ENCODE data around the gene SMOC2.

Gene SMOC2

DNA sequence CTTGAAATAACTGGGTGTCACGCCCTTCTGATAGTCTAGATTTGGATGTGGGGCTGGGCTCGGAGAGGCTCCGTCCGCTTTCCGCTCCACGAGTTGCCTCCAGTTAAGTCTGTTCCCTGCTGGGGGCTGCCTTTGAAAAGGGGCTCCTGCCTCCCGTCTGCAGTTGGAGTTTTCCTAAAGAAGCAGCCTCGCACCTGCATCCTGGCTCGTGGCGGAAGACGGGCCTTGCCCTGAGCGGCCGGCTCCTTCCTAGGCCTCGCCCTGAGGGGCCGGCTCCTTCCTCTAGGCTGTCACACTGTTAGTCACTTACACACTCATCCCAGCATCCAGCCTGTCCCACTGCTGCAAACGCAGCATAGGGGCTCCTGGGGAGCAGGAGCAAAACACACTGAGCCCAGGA is 74.4 kb downstream of the SMOC2 start:
- Histone ChIP-seq H3K36me3 (ENCODE audit: control insufficient read depth, insufficient read depth, low read length) (no peaks in the 10 kb centered on the region), H3K4me3 (ENCODE audit: low read depth, low read length) (no peak overlapping the region), H3K9me3 (ENCODE audit: control insufficient read depth, insufficient read depth, low read length) (no peaks in the 10 kb centered on the region), H3K27me3 (ENCODE audit: control insufficient read depth, insufficient read depth, low read length) (no peaks in the 10 kb centered on the region), H3K9ac (ENCODE audit: low read depth, low read length) (no peak overlapping the region), H3K4me1 (ENCODE audit: control insufficient read depth, insufficient read depth, low read length) (no peaks in the 10 kb centered on the region)

DNA sequence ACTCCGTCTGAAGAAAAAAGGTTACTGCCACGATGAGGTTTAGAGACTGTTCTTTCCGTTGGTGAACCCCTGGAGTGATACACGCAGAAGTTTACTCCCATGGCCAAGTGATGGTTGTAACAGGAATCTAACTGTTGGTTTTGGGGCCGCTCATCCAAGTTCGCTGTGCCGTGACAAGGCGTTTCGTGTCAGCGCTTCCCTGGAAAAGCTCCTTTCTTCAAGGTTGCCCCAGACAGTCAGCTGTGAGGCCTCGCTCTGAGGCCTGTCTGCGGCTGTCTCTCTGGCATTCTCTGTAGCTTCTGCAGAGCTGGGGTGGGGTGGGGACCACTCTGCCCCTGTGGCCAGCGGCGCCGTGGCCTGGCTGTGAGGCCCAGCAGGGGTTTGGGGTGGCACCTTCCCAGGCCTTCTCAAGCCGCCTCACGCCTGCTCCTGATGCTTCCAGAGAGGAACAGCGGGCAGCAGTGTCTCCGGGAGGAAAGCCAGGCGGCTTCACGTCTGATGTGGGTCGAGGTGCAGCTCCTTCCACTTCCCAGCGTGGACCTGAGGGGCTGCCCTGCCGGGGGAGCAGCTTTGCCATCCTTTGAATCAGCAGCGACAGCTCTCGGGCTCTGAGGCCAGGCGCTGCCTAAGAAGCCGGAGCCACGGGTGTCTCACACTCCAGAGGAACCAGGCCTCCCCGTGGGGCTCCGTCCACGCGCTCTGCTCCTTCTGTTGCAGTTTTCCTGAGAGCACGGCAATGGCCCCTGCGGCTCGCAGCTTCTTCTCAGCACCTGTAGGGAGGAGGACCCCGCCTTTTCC is 76.2 kb downstream of the SMOC2 start:
- no peaks in the 10 kb centered on the region for H3K27me3 ChIP-seq (ENCODE audit: control insufficient read depth, insufficient read depth, low read length)
- H3K36me3 ChIP-seq (ENCODE audit: control insufficient read depth, insufficient read depth, low read length), result no peaks in the 10 kb centered on the region
- no peak overlapping the region for H3K4me3 ChIP-seq (ENCODE audit: low read depth, low read length)
- H3K9ac ChIP-seq (ENCODE audit: low read depth, low read length), result no peak overlapping the region
- H3K9me3 ChIP-seq (ENCODE audit: control insufficient read depth, insufficient read depth, low read length), result no peaks in the 10 kb centered on the region
- H3K4me1 ChIP-seq (ENCODE audit: control insufficient read depth, insufficient read depth, low read length), result no peaks in the 10 kb centered on the region

DNA sequence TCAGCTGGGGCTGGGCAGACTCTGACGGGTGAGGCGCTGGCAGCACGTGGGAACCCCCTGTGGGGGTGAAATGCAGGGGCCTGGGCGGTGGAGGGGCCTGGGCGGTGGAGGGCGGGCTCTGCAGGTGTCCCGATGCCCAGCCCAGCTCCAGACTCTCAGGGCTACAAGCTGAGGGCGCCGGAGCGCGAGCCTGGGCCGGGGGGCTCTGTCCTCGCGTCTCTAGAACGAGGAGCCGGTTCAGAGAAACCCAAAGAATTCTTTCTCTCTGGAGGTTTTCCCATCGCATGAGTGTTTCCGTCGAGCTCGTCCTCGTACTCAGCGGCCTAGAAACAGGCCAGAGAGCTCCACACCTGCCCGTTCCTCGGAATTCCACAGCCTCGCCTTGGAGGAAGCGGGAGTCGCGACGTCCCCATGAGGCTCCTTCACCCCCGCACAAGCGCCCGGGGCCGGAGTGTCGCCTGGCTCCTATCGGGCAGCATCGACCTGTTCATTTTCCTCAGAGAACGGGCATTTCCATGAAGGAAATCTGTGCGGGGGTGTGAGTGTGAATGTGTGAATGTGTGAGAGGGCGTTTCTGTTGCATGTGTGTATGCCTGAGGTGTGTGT is 76.9 kb downstream of the SMOC2 start:
- no peak overlapping the region for H3K4me3 ChIP-seq (ENCODE audit: low read depth, low read length)
- no peaks in the 10 kb centered on the region for H3K36me3 ChIP-seq (ENCODE audit: control insufficient read depth, insufficient read depth, low read length)
- H3K9me3 ChIP-seq (ENCODE audit: control insufficient read depth, insufficient read depth, low read length), result no peaks in the 10 kb centered on the region
- no peak overlapping the region for H3K9ac ChIP-seq (ENCODE audit: low read depth, low read length)
- no peaks in the 10 kb centered on the region for H3K27me3 ChIP-seq (ENCODE audit: control insufficient read depth, insufficient read depth, low read length)
- H3K4me1 ChIP-seq (ENCODE audit: control insufficient read depth, insufficient read depth, low read length), result no peaks in the 10 kb centered on the region

DNA sequence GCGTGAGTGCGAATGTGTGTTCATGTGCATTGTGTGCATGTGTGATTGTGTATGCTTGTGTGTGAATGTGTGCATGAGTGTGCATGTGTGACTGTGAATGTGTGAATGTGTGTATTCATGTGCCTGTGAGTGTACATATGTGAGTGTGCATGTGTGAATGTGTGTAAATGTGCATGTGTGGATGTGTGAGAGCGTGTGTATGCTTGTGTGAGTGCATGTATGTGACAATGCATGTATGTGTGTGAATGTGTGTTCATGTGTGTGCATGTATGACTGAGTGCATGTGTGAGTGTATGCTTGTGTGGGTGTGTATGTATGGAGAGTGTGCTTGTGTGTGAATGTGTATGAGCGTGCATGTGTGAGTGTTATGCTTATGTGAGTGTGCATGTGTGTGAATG is 77.4 kb downstream of the SMOC2 start:
- Histone ChIP-seq H3K27me3 (ENCODE audit: control insufficient read depth, insufficient read depth, low read length) (no peaks in the 10 kb centered on the region), H3K36me3 (ENCODE audit: control insufficient read depth, insufficient read depth, low read length) (no peaks in the 10 kb centered on the region), H3K9me3 (ENCODE audit: control insufficient read depth, insufficient read depth, low read length) (no peaks in the 10 kb centered on the region)

DNA sequence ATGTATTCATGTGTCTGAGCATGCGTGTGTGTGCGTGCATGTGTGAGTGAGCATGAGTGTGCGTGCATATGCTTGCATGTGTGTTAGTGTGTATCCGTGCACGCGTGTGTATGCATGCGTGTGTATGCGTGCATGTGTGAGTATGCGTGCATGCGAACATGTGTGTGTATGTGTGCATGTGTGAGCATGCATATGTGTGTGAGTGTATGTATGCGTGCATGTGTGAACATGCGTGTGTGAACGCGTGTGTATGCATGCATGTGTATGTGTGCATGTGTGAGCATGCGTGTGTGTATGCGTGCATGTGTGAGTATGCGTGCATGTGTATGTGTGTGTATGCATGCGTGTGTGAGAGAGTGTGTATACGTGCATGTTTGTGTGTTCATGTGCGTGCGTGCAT is 77.9 kb downstream of the SMOC2 start:
- Histone ChIP-seq H3K9me3 (ENCODE audit: control insufficient read depth, insufficient read depth, low read length) (no peaks in the 10 kb centered on the region), H3K36me3 (ENCODE audit: control insufficient read depth, insufficient read depth, low read length) (no peaks in the 10 kb centered on the region), H3K9ac (ENCODE audit: low read depth, low read length) (no peak overlapping the region), H3K4me3 (ENCODE audit: low read depth, low read length) (no peak overlapping the region), H3K4me1 (ENCODE audit: control insufficient read depth, insufficient read depth, low read length) (no peaks in the 10 kb centered on the region), H3K27me3 (ENCODE audit: control insufficient read depth, insufficient read depth, low read length) (no peaks in the 10 kb centered on the region)

More for the DNA sequence above, 77.4 kb downstream of the SMOC2 start:
- Histone ChIP-seq H3K4me3 (ENCODE audit: low read depth, low read length) (no peak overlapping the region), H3K4me1 (ENCODE audit: control insufficient read depth, insufficient read depth, low read length) (no peaks in the 10 kb centered on the region), H3K9ac (ENCODE audit: low read depth, low read length) (no peak overlapping the region)

DNA sequence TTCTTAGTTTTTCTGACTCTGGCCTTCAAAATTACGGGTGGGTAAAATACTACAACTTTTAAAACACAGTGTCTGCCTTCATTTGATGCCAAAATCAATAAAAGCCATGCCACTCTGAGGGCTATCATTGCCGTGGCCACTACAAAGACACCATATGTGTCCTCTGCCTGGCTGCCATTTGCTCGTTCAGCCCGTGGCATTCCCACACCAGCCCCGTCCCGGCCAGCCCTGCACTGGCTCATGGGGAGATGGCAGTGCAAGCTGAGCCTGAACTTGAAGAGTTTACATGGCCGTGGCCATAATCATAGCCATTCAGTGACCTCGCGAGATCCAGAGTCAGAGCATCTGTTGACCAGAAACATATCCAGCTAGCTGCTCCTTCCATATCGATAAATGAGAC is 79.2 kb downstream of the SMOC2 start:
- Histone ChIP-seq H3K9ac (ENCODE audit: low read depth, low read length) (no peak overlapping the region), H3K36me3 (ENCODE audit: control insufficient read depth, insufficient read depth, low read length) (no peaks in the 10 kb centered on the region), H3K4me3 (ENCODE audit: low read depth, low read length) (no peak overlapping the region), H3K9me3 (ENCODE audit: control insufficient read depth, insufficient read depth, low read length) (no peaks in the 10 kb centered on the region), H3K4me1 (ENCODE audit: control insufficient read depth, insufficient read depth, low read length) (no peaks in the 10 kb centered on the region), H3K27me3 (ENCODE audit: control insufficient read depth, insufficient read depth, low read length) (no peaks in the 10 kb centered on the region)

DNA sequence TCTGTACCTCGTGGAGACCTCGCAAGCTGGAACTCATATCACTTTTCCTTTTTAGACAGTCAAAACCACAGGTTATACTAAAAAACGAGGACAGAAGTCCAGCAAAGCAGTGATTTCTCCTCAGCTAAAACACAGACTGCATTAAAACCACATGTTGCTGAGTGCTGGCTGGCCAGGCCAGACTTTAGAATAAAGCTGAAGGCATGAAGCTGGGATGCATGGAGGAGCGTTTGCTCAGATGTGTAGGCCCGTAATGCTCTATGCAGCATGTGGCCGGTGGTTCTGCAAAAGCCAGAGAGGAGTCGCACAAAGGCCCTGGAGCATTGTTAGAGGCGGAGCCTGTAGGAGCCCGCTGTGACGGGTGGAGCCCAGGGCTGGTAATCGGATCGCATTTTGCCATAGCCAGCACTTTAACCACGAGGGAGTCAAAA is 83.6 kb downstream of the SMOC2 start:
- Histone ChIP-seq H3K4me3 (ENCODE audit: low read depth, low read length) (no peak overlapping the region), H3K27me3 (ENCODE audit: control insufficient read depth, insufficient read depth, low read length) (no peaks in the 10 kb centered on the region), H3K36me3 (ENCODE audit: control insufficient read depth, insufficient read depth, low read length) (no peaks in the 10 kb centered on the region), H3K9me3 (ENCODE audit: control insufficient read depth, insufficient read depth, low read length) (no peaks in the 10 kb centered on the region), H3K4me1 (ENCODE audit: control insufficient read depth, insufficient read depth, low read length) (no peaks in the 10 kb centered on the region), H3K9ac (ENCODE audit: low read depth, low read length) (no peak overlapping the region)

DNA sequence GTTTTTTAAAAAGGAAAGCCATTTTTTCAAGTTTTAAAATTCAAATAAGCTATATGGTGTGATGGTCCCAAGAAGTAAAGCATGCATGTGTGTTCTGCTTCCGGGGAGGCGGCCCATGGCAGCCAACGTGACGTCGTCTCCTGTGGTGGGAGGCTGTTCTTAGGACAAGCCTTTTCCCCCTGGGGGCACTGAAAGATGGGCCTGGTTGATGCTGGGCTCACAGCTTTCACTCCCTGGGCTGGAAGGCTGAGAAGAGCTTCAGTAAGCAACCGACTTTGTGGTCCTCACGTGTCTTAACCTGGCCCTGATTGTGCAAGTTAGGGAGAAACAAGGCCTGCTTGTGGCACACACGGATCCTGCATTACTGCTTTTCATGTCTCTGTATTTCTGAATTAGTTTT is 84.1 kb downstream of the SMOC2 start:
- Histone ChIP-seq H3K4me3 (ENCODE audit: low read depth, low read length) (no peak overlapping the region), H3K27me3 (ENCODE audit: control insufficient read depth, insufficient read depth, low read length) (no peaks in the 10 kb centered on the region), H3K4me1 (ENCODE audit: control insufficient read depth, insufficient read depth, low read length) (no peaks in the 10 kb centered on the region), H3K9me3 (ENCODE audit: control insufficient read depth, insufficient read depth, low read length) (no peaks in the 10 kb centered on the region), H3K9ac (ENCODE audit: low read depth, low read length) (no peak overlapping the region), H3K36me3 (ENCODE audit: control insufficient read depth, insufficient read depth, low read length) (no peaks in the 10 kb centered on the region)

DNA sequence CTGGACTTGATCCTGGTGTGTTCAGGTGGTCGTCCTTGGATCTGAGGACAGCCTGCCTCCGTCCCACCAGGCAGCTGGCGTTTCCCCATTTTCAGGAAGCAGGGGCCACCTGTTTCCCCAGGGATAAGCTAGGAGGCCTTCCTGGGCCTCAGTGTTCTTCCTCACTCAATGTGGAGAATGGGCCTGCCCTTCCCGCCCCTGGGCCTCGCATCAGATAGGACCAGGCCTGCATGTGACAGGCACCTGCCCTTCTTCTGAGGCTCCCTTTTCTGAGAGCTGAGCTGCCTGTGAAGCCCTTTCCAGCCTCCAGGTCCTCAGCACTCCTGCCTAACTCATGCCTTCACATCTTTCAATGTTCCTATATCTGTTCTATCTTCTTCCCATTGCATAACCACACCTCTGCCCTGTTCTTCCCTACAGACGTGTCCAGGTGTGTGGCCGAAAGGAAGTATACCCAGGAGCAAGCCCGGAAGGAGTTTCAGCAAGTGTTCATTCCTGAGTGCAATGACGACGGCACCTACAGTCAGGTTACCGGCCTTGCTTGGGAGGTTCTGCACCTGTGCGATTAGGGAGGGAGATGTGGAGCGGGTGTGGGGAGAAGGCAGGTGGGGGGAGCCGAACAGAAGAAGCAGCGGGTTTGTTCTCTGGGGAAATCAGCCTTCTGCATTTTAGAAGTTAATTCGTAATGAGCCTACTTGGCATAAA is 85.1 kb downstream of the SMOC2 start:
- no peaks in the 10 kb centered on the region for H3K9me3 ChIP-seq (ENCODE audit: control insufficient read depth, insufficient read depth, low read length)

DNA sequence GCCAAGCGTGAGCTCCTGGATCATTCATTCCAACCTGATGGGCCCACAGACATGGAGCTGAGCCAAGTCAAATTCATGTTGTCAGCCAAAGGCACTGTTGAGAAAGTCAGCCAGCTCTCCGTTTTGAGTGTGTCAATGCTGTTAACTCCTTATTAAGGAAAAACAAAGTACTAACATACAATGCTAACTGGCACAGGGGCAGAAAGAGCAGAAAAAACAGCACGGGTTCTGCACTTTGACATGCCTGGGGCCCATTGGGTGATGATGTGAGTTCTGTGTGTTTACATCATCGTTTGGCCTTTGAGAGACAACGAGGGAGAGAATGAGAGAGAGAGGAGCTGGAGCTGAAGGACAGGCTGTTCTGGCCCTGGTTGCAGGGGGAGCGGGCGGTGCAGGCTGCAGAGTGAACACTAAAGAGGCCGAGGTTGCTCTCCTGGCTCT is 85.9 kb downstream of the SMOC2 start:
- Histone ChIP-seq H3K27me3 (ENCODE audit: control insufficient read depth, insufficient read depth, low read length) (no peaks in the 10 kb centered on the region), H3K9ac (ENCODE audit: low read depth, low read length) (no peak overlapping the region), H3K9me3 (ENCODE audit: control insufficient read depth, insufficient read depth, low read length) (no peaks in the 10 kb centered on the region), H3K36me3 (ENCODE audit: control insufficient read depth, insufficient read depth, low read length) (no peaks in the 10 kb centered on the region), H3K4me1 (ENCODE audit: control insufficient read depth, insufficient read depth, low read length) (no peaks in the 10 kb centered on the region), H3K4me3 (ENCODE audit: low read depth, low read length) (no peak overlapping the region)

More for the DNA sequence above, 85.1 kb downstream of the SMOC2 start:
- H3K9ac ChIP-seq (ENCODE audit: low read depth, low read length), result no peak overlapping the region
- no peak overlapping the region for H3K4me3 ChIP-seq (ENCODE audit: low read depth, low read length)
- H3K4me1 ChIP-seq (ENCODE audit: control insufficient read depth, insufficient read depth, low read length), result no peaks in the 10 kb centered on the region
- no peaks in the 10 kb centered on the region for H3K27me3 ChIP-seq (ENCODE audit: control insufficient read depth, insufficient read depth, low read length)
- H3K36me3 ChIP-seq (ENCODE audit: control insufficient read depth, insufficient read depth, low read length), result no peaks in the 10 kb centered on the region

DNA sequence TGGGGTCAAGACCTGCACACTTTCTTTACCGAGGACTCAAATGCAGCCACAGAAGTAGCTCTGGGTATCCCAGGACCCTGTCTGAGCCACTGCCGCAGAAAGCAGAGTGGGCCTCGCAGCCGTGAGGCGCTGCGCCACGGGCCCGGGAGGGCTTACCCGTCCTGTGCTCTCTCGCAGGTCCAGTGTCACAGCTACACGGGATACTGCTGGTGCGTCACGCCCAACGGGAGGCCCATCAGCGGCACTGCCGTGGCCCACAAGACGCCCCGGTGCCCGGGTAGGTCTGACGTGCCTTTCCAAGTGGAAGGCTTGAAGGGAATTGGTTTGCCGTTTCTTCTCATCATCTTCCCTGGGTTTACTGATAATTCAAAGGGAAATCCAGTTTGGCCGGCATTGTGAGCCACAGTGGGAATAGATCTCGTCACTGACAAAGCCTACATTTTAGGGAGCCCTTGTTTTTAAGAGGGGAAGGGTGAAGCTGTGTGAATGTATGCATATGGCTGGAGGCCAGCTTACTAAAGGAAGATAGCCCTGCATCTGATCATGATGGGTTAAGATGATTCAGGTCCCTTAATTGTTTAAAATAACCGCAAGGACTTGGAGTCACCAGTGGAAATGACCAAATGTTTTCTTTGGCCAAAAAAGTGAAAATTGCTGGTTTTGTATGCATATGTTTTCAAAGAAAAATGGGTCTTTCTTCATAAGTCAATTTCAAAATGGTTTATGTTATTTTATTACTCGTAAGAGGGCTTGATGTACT is 86.6 kb downstream of the SMOC2 start:
- no peaks in the 10 kb centered on the region for H3K9me3 ChIP-seq (ENCODE audit: control insufficient read depth, insufficient read depth, low read length)
- no peaks in the 10 kb centered on the region for H3K36me3 ChIP-seq (ENCODE audit: control insufficient read depth, insufficient read depth, low read length)
- no peak overlapping the region for H3K9ac ChIP-seq (ENCODE audit: low read depth, low read length)
- H3K4me3 ChIP-seq (ENCODE audit: low read depth, low read length), result no peak overlapping the region
- no peaks in the 10 kb centered on the region for H3K4me1 ChIP-seq (ENCODE audit: control insufficient read depth, insufficient read depth, low read length)
- H3K27me3 ChIP-seq (ENCODE audit: control insufficient read depth, insufficient read depth, low read length), result no peaks in the 10 kb centered on the region

All from iPS-15b (cell line).